DMS114 treated with DMSO at 0.1 percent for 48 hours (cell line): Measurements from ENCODE around the gene BTRC.
"Not testable (repeated sequence)": the region's sequence is repeated elsewhere in the genome, so short reads cannot be mapped to it uniquely, and the experiment has no call there.

Experiments
- DNase-seq: peaks from one replicate; lab custom pipeline; 2025; ENCODE audit not compliant: unreplicated experiment; lab: John Stamatoyannopoulos, UW

BTRC gene

DNA sequence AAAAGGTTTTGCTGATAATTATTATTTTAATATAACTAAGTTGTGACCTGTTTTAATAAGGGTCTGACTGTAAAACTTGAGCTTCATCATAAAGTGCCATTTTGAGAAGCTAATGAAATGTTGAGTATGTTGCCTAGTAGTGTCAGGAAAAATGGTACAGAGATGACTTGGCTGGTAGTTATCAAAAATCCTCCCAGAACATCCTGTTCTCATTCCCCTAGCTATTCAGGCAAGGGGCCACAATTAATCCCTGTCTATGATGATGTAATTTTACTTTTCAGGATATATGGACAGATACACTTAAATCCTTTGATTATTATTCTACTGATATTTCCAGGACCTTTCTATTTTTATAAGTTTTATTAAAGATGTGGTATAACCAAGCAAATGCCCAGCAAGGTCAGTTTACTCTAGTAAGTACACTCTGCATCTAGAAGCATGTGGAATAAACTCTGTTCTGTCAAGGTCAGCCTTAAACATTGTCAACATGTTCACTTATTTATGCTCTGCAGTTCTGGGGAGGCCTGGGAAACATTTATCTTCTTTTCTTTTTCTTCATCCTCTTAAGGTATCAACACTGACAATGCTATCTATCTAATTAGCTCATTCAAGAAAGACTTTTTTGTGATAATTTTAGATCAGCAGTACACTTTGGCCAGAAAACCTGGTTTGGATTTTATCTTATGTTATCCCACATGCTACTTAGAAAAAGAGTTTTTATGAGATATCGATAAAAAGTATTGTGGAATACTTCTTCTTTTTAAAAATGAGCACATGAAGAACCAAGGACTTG lies 32.1 kb downstream of the BTRC start:
- DNase-seq: no peak

DNA sequence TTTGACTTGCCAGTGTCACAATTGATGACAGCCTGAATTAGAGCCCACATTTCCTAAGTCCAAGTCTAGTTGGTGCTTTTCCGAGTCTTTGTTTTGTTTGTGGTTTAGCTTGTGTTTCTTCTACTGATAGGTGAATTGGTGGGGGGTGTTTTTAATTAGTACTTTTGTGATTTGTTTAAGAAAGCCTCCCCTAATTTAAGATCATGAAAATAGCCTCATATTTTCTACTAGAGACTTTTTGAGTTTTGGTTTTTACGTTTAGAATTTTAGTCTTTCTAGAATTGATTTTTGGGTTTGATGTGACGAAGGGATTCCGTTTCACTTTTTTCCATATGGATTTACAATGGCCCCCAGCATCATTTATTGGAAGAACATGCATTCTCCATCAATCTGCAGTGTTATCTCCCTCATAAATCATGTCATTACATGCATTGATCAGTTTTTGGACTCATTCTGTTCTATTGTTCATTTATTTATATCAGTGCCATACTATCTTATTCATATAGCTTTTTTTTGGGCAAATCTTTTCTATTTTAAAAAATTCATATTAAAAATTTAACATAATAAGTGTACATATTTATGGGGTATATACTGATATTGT lies 32.8 kb downstream of the BTRC start:
- no peak for DNase-seq

DNA sequence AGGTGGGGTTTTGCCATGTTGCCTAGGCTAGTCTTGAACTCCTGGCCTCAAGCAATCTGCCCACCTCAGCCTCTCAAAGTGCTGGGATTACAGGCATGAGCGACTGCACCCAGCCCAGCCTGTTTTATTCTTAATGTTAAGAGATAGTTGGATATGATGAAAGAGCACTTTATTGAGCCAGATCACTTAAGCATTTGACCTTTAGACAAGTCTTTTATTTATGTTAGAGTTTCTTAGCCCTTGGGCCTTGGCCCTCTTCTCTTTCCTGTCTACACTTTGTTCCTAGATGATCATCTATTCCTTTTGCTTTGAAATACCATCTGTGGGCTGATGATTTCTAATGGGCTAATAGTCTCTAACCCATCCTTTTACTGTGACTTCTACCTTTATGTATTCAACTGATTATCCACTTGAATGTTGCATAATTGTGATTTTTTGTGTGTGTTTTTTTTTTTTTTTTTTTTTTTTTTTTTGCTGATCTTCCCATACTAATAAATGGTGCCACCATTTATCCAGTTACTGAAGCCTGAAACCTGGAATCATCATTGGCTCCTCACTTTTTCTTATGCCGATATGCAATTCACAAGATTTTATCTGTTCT lies 34.8 kb downstream of the BTRC start:
- no peak for DNase-seq

DNA sequence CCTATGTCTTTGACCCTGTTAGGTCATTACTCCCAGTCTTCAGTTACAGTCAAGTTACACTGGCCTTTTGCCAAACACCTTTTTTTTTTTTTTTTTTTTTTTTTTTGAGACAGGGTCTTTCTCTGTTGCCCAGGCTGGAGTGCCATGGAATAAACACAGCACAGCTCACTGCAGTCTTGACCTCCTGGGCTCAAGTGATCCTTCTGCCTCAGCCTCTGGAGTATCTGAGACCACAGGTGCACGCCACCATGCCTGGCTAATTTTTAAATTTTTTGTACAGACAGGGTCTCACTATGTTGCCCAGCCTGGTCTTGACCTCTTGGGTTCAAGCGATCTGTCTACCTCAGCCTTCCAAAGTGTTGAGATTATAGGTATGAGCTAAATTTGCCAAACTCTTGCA lies 35.6 kb downstream of the BTRC start:
- not testable (repeated sequence) for DNase-seq

DNA sequence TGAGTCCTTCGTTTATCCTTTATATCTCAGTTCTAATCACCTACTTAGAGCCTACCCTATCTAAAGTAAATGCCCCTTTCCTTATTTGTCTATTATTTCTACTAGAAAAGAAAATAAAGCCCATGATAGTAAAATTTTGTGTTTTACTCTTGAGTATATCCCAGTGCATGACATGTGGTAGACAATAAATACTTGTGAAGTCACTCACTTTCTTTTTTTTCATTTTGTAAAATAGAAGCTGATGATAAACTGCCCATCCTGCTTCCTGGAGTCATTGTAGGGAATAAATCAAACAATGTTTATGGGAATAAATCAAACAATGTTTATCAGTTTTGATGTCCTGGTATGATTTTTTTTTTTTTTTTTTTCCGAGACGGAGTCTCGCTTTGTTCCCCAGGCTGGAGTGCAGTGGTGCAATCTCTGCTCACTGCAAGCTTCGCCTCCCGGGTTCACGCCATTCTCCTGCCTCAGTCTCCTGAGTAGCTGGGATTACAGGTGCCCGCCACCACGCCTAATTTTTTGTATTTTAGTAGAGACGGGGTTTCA lies 36.1 kb downstream of the BTRC start:
- DNase-seq: no peak

DNA sequence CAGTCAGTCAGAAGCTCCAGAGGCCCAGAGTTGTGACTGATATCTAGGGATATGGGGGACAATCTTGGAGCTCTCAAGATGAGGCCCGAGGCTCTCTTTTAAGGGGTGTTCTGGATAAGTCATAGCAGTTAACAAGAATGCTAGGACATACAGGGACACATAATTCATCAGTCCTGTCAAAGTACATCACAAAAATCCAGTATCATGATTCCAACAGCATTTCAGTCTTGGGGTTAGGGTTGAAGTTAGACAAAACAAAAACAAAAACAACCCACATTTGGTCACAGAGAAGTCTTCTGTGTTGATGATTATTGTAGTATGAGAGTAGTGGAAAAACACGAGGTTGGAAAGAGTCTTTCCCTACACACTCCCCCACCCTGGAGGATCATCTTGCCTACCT lies 39.4 kb downstream of the BTRC start:
- no peak for DNase-seq

DNA sequence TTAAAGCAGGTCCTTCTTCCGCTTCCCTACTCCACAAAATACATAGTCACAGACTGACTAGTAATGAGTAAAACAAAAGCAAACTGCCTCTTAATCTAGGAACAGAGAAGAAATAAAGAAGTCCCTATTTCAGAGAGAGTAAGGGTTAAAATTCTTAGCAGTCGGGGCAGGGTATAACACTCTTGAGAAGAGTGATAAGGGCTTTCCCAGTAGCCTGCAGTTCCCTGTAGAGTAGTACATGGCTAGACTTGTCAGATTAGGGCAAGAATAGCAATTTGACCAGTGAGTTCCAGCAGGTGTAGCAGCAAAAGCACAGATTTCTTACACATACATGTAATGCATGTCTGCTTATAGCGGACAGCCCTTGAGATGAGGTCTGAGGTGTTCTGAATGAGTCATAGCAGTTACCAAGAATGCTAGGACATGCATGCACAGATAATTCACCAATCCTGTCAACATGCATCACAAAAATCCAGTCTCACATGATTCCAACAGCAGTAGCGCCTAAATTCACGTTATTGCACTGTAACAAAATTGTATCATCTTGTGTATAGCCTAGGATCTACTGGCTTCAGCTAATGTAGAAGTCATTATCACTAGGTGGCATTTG lies 40.7 kb downstream of the BTRC start:
- DNase-seq: no peak

DNA sequence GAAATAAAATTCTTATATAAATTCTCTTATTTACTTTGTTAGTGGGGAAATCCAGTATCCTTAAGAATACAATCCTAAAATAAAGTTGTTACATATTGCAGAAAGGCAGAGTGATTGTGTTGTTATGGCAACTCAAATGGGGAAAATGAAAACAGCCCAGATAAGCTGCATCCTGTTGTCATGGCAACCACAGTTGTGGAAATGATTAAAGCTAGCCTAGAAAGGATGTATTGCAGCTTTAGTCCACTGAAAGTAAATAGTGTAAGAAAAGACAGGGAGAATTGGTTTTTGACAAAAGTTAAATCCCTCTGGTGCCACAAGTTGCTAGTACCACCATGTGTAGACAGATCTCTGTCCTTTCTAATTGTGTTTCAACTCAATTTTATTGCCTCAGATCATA lies 43.2 kb downstream of the BTRC start:
- no peak for DNase-seq

DNA sequence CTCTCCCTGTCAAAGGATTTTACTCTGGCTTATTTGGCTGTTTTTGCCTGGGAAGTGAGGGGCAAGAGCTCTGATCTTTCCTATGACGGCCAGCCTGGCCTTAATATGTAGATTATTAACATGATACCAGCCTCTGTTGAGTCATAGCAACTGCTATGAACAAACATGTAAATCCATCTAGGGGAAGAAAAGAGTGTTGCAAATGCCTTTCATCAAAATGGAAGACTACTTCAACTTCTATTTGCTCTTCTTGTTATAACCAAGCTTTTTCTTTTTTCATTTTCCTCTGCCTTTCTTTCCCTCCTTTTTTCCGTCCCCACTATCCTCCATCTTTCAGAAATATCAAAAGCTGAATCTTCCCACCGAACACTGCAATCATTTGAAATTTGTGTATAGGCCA lies 46.6 kb downstream of the BTRC start:
- no peak for DNase-seq

DNA sequence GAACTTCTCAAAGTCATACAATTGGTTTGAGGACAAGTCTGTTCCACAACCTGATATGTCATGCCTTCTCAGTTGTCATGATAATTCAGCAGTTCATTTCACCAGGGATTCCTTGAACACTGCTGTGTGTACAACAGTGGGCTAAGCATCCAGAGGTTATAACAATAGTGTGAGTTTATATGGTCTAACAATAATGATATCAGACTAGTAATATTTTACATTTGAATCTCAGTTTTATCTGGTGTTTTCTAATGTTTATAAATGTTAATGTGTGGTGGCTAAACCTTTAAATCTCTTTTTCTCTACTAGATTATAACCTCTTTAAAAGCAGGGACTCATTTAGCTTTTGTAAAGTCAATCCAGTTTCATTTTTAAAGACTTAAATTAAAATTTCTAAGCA lies 48.7 kb downstream of the BTRC start:
- no peak for DNase-seq

DNA sequence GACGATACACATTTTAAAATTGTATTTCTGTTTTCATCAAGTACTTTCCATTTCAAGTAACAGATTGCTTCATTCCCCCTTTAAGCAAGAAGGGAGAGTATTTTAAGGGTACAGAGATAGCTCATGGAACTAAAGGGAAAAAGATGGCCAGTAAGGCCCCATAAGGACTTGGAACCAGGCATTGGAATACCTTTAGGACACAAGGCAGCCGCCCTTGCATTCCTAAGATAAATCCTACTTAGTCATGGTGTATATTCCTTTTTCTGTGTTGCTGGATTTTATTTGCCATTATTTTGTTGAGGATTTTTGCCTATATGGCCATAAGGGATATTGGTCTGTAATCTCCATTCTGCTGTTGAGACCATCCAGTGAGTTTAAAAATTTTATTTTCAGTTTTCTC lies 49.2 kb downstream of the BTRC start:
- DNase-seq: no peak

DNA sequence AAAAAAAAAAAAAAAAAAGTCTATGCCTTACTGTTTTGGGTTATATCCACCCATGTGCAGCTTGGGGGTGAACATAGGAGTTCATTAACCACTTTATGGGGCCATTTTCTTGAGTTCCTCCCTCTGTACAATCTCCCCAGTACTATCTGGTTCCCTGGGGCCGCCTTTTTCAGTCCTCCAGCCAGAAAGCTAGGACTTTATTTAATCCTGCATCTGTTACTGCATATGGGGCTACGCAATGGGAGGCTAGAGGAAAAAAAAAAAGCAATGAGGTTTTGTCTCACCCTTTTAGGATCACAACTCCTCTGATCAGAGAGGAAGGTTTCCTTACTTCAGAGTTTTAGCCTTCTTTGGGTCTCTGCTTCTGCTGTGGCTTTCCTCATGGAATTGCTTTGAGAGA lies 51.0 kb downstream of the BTRC start:
- no peak for DNase-seq

DNA sequence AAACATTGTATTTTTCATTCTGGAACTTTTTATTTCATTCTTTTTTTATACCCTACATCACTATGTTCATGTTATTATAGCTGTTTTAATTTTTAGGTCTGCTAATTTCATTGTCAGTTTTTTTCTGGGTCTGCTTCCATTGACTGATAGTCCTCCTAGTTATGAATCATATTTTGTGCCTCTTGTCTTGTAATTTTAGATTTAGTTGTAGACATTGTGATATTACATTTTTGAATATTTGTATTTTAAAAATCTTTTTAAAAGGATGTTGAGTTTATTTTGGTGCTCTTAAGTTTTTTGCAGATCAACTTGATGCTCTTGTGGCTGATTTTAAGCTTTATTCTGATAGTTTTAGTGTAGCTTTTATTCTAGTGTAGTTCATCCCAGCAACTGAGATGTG lies 57.6 kb downstream of the BTRC start:
- DNase-seq: no peak

DNA sequence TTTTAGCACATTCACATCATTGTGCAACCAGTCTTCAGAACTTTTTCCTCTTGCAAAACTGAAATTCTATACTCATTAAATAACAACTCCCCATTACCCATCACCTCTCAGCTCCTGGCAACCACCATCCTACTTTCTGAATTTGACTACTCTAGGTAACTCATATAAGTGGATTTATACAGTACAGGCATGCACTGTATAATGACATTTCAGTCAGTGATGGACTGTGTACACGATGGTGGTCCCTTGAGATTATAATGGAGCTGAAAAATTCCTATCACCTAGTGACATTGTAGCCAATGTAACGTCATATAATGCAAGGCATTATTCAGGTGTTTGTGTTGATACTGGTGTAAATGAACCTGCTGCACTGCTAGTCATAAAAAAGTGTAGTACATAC lies 60.1 kb downstream of the BTRC start:
- DNase-seq: no peak

DNA sequence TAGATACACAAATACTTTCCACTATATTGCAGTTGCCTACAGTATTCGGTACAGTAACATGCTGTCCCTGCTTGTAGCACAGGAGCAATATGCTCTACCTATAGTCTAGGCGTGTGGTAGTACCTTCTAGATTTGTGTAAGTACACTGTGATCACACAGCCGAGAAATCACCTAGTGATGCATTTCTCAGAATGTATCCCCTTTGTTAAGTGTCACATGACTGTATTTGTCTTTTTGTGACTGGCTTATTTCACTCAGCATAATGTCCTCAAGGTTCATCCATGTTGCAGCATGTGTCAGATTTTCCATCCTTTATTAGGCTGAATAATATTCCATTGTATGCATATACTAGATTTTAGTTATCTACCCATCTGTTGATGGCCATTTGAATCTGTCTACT lies 61.9 kb downstream of the BTRC start:
- no peak for DNase-seq

DNA sequence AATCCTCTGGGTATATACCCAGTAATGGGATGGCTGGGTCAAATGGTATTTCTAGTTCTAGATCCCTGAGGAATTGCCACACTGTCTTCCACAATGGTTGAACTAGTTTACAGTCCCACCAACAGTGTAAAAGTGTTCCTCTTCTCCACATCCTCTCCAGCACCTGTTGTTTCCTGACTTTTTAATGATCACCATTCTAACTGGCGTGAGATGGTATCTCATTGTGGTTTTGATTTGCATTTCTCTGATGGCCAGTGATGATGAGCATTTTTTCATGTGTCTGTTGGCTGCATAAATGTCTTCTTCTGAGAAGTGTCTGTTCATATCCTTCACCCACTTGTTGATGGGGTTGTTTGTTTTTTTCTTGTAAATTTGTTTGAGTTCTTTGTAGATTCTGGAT lies 68.0 kb downstream of the BTRC start:
- DNase-seq: not testable (repeated sequence)

DNA sequence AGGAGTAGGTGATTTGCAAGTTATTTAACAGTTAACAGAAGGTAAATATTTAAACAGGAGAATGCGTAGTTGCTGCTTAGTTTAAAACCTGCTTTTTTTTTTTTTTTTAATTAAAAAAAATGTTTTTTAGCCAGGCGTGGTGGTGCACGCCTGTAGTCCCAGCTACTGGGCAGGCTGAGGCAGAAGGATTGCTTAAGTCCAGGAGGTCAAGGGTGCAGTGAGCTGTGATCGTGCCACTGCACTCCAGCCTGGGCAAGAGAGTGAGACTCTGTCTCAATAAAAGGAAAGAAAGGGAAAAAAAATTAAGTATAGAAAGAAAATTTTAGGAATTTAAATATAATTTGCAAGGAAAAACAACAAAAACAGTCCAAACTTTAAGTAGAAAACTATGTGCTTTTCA lies 71.6 kb downstream of the BTRC start:
- no peak for DNase-seq

DNA sequence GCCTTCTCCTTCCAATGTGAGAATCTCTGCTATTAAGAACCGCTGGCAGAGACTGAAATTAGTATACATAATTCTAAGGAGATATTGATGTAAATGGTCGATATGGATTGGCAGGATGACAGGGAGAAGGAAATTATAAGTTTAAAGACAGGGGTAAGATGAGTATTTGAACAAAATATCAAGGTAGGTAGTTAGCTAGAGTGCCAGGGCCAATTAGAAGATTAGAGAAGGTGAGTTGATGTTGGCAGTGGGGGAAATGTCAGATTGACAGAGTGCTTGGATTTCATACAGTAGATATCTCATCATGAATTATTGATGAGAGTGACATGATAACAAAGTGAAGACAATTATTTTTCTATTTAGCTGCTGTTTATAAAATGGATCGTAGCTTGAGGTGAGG lies 74.1 kb downstream of the BTRC start:
- DNase-seq: no peak

DNA sequence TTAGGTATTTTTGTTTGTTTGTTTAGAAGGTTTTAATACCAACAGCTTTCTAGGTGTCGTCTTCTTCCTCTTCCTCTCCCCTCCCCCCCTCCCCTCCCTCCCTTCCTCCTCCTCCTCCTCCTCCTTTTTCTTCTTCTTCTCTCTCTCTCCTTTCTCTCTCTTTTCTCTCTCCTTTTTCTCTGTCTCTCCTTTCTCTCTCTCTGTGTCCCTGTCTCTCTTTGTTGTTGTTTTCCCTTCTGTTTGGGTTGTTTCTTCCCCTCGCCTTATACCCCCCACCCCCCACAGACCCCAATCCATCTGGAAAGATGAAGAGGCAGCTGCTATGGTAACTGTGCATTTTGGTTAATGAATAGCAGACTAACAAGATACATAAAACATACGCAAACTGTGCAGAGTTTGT lies 75.5 kb downstream of the BTRC start:
- DNase-seq: no peak

DNA sequence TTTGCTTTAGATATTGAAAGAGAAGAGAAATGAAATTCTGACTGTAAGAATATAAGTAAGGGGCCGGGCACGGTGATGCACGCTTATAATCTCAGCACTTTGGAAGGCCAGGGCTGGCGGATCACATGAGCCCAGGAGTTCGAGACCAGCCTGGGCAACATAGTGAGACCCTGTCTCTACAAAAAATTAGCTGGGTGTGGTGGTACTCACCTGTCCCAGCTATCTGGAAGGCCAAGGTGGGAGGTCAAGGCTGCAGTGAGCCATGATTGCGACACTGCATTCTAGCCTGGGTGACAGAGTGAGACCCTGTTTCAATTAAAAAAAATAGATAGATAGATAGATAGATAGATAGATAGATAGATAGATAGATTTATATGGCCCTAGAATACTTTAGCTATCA lies 82.3 kb downstream of the BTRC start:
- DNase-seq: no peak

DNA sequence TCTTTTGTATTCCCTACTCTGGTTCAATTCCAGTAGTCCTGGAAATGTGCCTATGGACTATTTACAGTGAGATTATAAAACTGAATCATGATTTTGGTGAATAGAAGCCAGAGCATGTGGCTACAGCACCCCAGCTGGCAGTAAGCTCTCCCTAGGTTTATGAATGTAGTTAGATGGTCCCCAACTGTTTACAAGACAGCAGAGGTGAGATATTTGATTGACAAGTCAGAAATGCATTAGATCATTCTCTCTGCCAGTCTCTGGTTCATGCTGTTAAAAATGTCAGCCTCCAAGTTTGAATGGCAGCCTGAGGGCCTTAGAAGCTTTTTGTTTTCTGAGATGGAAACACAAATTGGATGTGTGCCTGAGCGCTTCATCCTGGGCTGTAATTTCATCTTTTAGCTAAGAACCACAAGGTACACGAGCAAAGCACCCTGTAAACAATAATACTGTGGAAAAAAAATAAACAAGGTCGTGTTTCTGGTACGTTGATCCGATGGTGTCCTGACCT lies 85.0 kb downstream of the BTRC start:
- DNase-seq: no peak
